SK-N-SH (cell line): Measurements from ENCODE around the gene CCSER1. TPM values are rescaled to one million over a fixed set of nuclear protein-coding genes. Genes with fewer than 3 reads are reported as not detected.
A peak's percentile ranks its signal among the peaks of the same experiment; 100 is the strongest.
"Not testable (repeated sequence)": the region's sequence is repeated elsewhere in the genome, so short reads cannot be mapped to it uniquely, and the experiment has no call there.

ENCODE experiments used
- CTCF ChIA-PET: fragments of 300-600, 350-600 bp; formaldehyde crosslinking; extraction: SDS; loops from one replicate; lab custom pipeline; 2021; lab: Yijun Ruan, JAX
- POLR2A ChIA-PET: fragments of 350-600 bp; sonication (Branson Sonifier 250); formaldehyde crosslinking; extraction: SDS; loops from one replicate; lab custom pipeline; 2020; ENCODE audit warnings: antibody characterized with exemption, inconsistent platforms; lab: Yijun Ruan, JAX
- DNase-seq: peaks from one replicate; pipeline ENCODE4 v3.0.0; 2012
- H2AFZ ChIP-seq: fragments of 200-600 bp; sonication (generic); 2 replicates; pipeline ENCODE4 v1.8.1; 2016; ENCODE audit warnings: antibody characterized with exemption, mild to moderate bottlenecking, low read depth
- H3F3A ChIP-seq: fragments of 200-600 bp; sonication (generic); replicated peaks from 2 replicates; pipeline ENCODE3; 2016; ENCODE audit warnings: antibody characterized with exemption, mild to moderate bottlenecking; ENCODE audit not compliant: insufficient read depth
- H3K27ac ChIP-seq, 2 experiments: fragments of 200-500 bp in 1 of 2; fragments of 200-600 bp in 1 of 2; sonication (Bioruptor generic) in 1 of 2; sonication (generic), shearing (Covaris generic) in 1 of 2; 2 replicates each; pipeline versions ENCODE4 v1.5.1 to v1.6.1; 2014 to 2016; ENCODE audit warnings: low read depth in 2 of 2, inconsistent platforms in 1 of 2, low read length in 1 of 2, mild to moderate bottlenecking in 1 of 2, mixed read lengths in 1 of 2
- H3K27me3 ChIP-seq: fragments of 200-600 bp; sonication (generic), shearing (Covaris generic); 2 replicates; pipeline ENCODE4 v1.6.1; 2016; ENCODE audit warnings: mixed run types; ENCODE audit not compliant: insufficient read depth
- H3K36me3 ChIP-seq, 2 experiments: fragments of 200-500 bp in 1 of 2; fragments of 200-600 bp in 1 of 2; sonication (Bioruptor generic) in 1 of 2; sonication (generic) in 1 of 2; replicated peaks in 1 of 2; 2 replicates each; pipeline versions ENCODE3 to v1.5.1; 2014 to 2016; ENCODE audit warnings: low read length in 1 of 2, mild to moderate bottlenecking in 1 of 2; ENCODE audit not compliant: insufficient read depth in 2 of 2, control insufficient read depth in 1 of 2
- H3K4me1 ChIP-seq, 2 experiments: fragments of 200-500 bp in 1 of 2; fragments of 200-600 bp in 1 of 2; sonication (Bioruptor generic) in 1 of 2; sonication (generic), shearing (Covaris generic) in 1 of 2; 2 replicates each; pipeline versions ENCODE4 v1.5.1 to v1.6.1; 2014 to 2016; ENCODE audit warnings: low read depth in 1 of 2, low read length in 1 of 2, mixed run types in 1 of 2; ENCODE audit not compliant: insufficient read depth in 2 of 2, control insufficient read depth in 1 of 2
- H3K4me2 ChIP-seq: fragments of 200-600 bp; sonication (generic), shearing (Covaris generic); 2 replicates; pipeline ENCODE4 v1.6.1; 2017; ENCODE audit warnings: mixed run types
- H3K4me3 ChIP-seq, 2 experiments: fragments of 200-500 bp in 1 of 2; fragments of 200-600 bp in 1 of 2; sonication (Bioruptor generic) in 1 of 2; sonication (generic), shearing (Covaris generic) in 1 of 2; 2 replicates each; pipeline versions ENCODE4 v1.5.1 to v1.8.1; 2014 to 2016; ENCODE audit warnings: low read depth in 2 of 2, inconsistent platforms in 1 of 2, low read length in 1 of 2, mild to moderate bottlenecking in 1 of 2, mixed read lengths in 1 of 2, moderate library complexity in 1 of 2
- H3K79me2 ChIP-seq: fragments of 200-600 bp; sonication (generic); 2 replicates; pipeline ENCODE4 v1.8.1; 2017; ENCODE audit warnings: mild to moderate bottlenecking; ENCODE audit not compliant: insufficient read depth
- H3K9ac ChIP-seq: fragments of 200-600 bp; sonication (generic); 2 replicates; pipeline ENCODE4 v1.6.1; 2017; ENCODE audit warnings: mixed run types
- H3K9me2 ChIP-seq: fragments of 200-600 bp; sonication (generic); 2 replicates; pipeline ENCODE4 v1.6.1; 2017; ENCODE audit warnings: mixed run types
- H3K9me3 ChIP-seq: fragments of 200-600 bp; sonication (generic); 2 replicates; pipeline ENCODE4 v1.6.1; 2017; ENCODE audit warnings: mixed run types, mild to moderate bottlenecking, moderate library complexity
- H4K20me1 ChIP-seq: fragments of 200-600 bp; sonication (generic); 2 replicates; pipeline ENCODE4 v1.6.1; 2017; ENCODE audit warnings: mild to moderate bottlenecking, mixed run types; ENCODE audit not compliant: insufficient read depth
- EP300 ChIP-seq, 2 experiments: IDR thresholded peaks; 2 replicates each; pipeline versions ENCODE4 v1.4.0 to v1.6.1; 2012; ENCODE audit warnings: borderline replicate concordance in 1 of 2, low read depth in 1 of 2, low read length in 1 of 2
- FOSL2 ChIP-seq: IDR thresholded peaks from 2 replicates; pipeline ENCODE4 v1.4.0; 2012; ENCODE audit warnings: low read depth, mild to moderate bottlenecking, moderate library complexity, borderline replicate concordance
- FOXJ3 ChIP-seq: sonication (generic); formaldehyde crosslinking; IDR thresholded peaks from 2 replicates; pipeline ENCODE4 v1.5.1; 2020; ENCODE audit warnings: mild to moderate bottlenecking, missing genetic modification reagents
- FOXM1 ChIP-seq: IDR thresholded peaks from 2 replicates; pipeline ENCODE4 v1.4.0; 2012; ENCODE audit warnings: low read depth, mild to moderate bottlenecking
- IRF3 ChIP-seq: fragments of 150-350 bp; IDR thresholded peaks from 2 replicates; pipeline ENCODE4 v1.6.1; 2016; ENCODE audit warnings: mild to moderate bottlenecking, low read depth, low read length
- JUND ChIP-seq: IDR thresholded peaks from 2 replicates; pipeline ENCODE4 v1.4.0; 2012
- MAX ChIP-seq: IDR thresholded peaks from 2 replicates; pipeline ENCODE4 v1.4.0; 2012; ENCODE audit warnings: low read depth
- MXI1 ChIP-seq: IDR thresholded peaks from 2 replicates; pipeline ENCODE4 v1.6.1; 2012; ENCODE audit warnings: mild to moderate bottlenecking, low read depth, low read length, improper control_type of control experiment
- NFIC ChIP-seq: IDR thresholded peaks from 2 replicates; pipeline ENCODE4 v1.4.0; 2012; ENCODE audit warnings: borderline replicate concordance
- NRF1 ChIP-seq: IDR thresholded peaks from 2 replicates; pipeline ENCODE4 v1.6.1; 2012; ENCODE audit warnings: low read depth, mild to moderate bottlenecking, low read length
- SMC3 ChIP-seq: IDR thresholded peaks from 2 replicates; pipeline ENCODE4 v1.6.1; 2012; ENCODE audit warnings: low read depth, low read length, improper control_type of control experiment
- TAF1 ChIP-seq: IDR thresholded peaks from 2 replicates; pipeline ENCODE4 v1.6.1; 2012; ENCODE audit warnings: low read depth, mild to moderate bottlenecking, low read length, moderate library complexity, borderline replicate concordance
- TCF12 ChIP-seq: IDR thresholded peaks from 2 replicates; pipeline ENCODE4 v1.4.0; 2012
- USF1 ChIP-seq: IDR thresholded peaks from 2 replicates; pipeline ENCODE4 v1.4.0; 2012; ENCODE audit warnings: low read depth, borderline replicate concordance
- USF2 ChIP-seq: fragments of 150-350 bp; IDR thresholded peaks from 2 replicates; pipeline ENCODE4 v1.6.1; 2017; ENCODE audit warnings: antibody characterized with exemption, low read length, low read depth, borderline replicate concordance
- WGBS: methylation state at CpG from one replicate; pipeline ENCODE4 v1.1.6; 2017; ENCODE audit warnings: low lambda C conversion rate; 5-methylcytosine and 5-hydroxymethylcytosine counted together
- polyA plus RNA-seq, 3 experiments: library from polyadenylated mRNA; depleted of rRNA; stranded (reverse); fragments of >200 nt; gene quantifications; 2 replicates each; pipeline ENCODE4 v1.2.3, GENCODE V29; 2012

Gene CCSER1
- polyA plus RNA-seq, 1 of the 3 experiments (the other 2 are of a cell fraction), result 0.05 TPM

GRCh38 chr4:90306810-90307209 lies 179.6 kb downstream of the CCSER1 start:
- no peaks in the 10 kb centered on the region for H3K36me3 ChIP-seq
- no peak overlapping the region for H3K4me2 ChIP-seq
- H3K79me2 ChIP-seq, result no peaks in the 10 kb centered on the region
- WGBS, result 79% methylated on average over 1 of the region's 1 CpG
- H3K4me3 ChIP-seq, result no peak overlapping the region
- no peaks in the 10 kb centered on the region for H3K9me2 ChIP-seq
- no peak for DNase-seq
- ChIA-PET POLR2A (no interaction called here), CTCF (no interaction called here)
- H3K9me3 ChIP-seq, result no peaks in the 10 kb centered on the region; the same call in 1 of the 2 replicates
- H3K27ac ChIP-seq, result no peak overlapping the region
- no peaks in the 10 kb centered on the region for H3K27me3 ChIP-seq
- no peak overlapping the region for H2AFZ ChIP-seq
- no peaks in the 10 kb centered on the region for H4K20me1 ChIP-seq
- no peak overlapping the region for H3K9ac ChIP-seq
- no peaks in the 10 kb centered on the region for H3F3A ChIP-seq
- no peaks in the 10 kb centered on the region for H3K4me1 ChIP-seq
- TF ChIP-seq TCF12 (no peak), JUND (no peak)

GRCh38 chr4:90317140-90317539 lies 189.9 kb downstream of the CCSER1 start:
- DNase-seq, POLR2A ChIA-PET, H3K27me3 ChIP-seq, H3K9me2 ChIP-seq, H3K36me3 ChIP-seq, H4K20me1 ChIP-seq, H3K9me3 ChIP-seq, H3K79me2 ChIP-seq, H3K4me3 ChIP-seq: not testable (repeated sequence)
- peaks cover 0 to 20% of the 10 kb centered on the region in 2 experiments; a peak in 3 of 4 replicates for H3K4me1 ChIP-seq
- WGBS, result 60% methylated on average over 6 of the region's 6 CpGs
- H3K4me2 ChIP-seq, result peak overlapping the region; percentile 38
- peaks cover 34% of the 10 kb centered on the region for H3F3A ChIP-seq
- peak overlapping the region in 1 of 2 experiments; percentile 97; a peak in 2 of 4 replicates for H3K27ac ChIP-seq
- CTCF ChIA-PET, result interaction anchor here (1.6 kb wide), 1 partner anchor 40 kb away, joined by 5 read pairs; no protein-coding TSS in a partner anchor
- H2AFZ ChIP-seq, result 0 out of 2 replicates have a peak overlapping the region, but pooled peaks have one; percentile 2
- peak overlapping the region; percentile 60 for H3K9ac ChIP-seq
- peak; percentile 36; the same call in 1 of the 2 replicates for TF ChIP-seq FOSL2

GRCh38 chr4:90317785-90318184 lies 190.6 kb downstream of the CCSER1 start:
- H3K4me3 ChIP-seq, result peak overlapping the region in 1 of 2 experiments; percentile 18; a peak in 1 of 4 replicates
- DNase-seq, result no peak
- TF ChIP-seq NFIC, result peak; percentile 77; the same call in 1 of the 2 replicates
- TF ChIP-seq FOXM1, result peak; percentile 27; the same call in 1 of the 2 replicates
- TF ChIP-seq TCF12, result no peak
- TF ChIP-seq USF2, result 0 out of 2 replicates have a peak, but pooled peaks have one; percentile 5
- TF ChIP-seq MAX, result no peak
- TF ChIP-seq TAF1, result no peak
- no peak for TF ChIP-seq MXI1
- peak in 1 of 2 experiments; percentile 33; a peak in 1 of 4 replicates for TF ChIP-seq EP300 (IDR thresholded peaks at IDR 0.05; ENCODE audit: borderline replicate concordance in 1 of 2, low read depth in 1 of 2, low read length in 1 of 2)
- peak; percentile 85 for TF ChIP-seq USF1
- TF ChIP-seq SMC3, result no peak
- no peak for TF ChIP-seq FOXJ3 (CRISPR knock-in tag)
- no peak for TF ChIP-seq NRF1
- peak; percentile 52 for TF ChIP-seq FOSL2
- TF ChIP-seq IRF3, result no peak
- TF ChIP-seq JUND, result peak; percentile 59
- TF ChIP-seq, all 33 proteins: peak for 7
- Histone ChIP-seq H3K9me2 (no peaks in the 10 kb centered on the region), H3K4me2 (peak overlapping the region; percentile 38), H3F3A (peaks cover 34% of the 10 kb centered on the region), H3K36me3 (no peaks in the 10 kb centered on the region), H4K20me1 (no peaks in the 10 kb centered on the region), H3K27ac (peak overlapping the region; percentile 78 to 97; a peak in 3 of 4 replicates), H3K9me3 (no peaks in the 10 kb centered on the region), H2AFZ (0 out of 2 replicates have a peak overlapping the region, but pooled peaks have one; percentile 51), H3K9ac (peak overlapping the region; percentile 60), H3K79me2 (no peaks in the 10 kb centered on the region), H3K4me1 (peaks cover 0 to 20% of the 10 kb centered on the region in 2 experiments; a peak in 3 of 4 replicates), H3K27me3 (no peaks in the 10 kb centered on the region)
- POLR2A ChIA-PET, result no interaction called here
- WGBS, result 10% methylated on average over 2 of the region's 2 CpGs
- CTCF ChIA-PET, result no interaction called here
